ENCODE results near the gene TRPC4AP.

The TRPC4AP gene

DNA sequence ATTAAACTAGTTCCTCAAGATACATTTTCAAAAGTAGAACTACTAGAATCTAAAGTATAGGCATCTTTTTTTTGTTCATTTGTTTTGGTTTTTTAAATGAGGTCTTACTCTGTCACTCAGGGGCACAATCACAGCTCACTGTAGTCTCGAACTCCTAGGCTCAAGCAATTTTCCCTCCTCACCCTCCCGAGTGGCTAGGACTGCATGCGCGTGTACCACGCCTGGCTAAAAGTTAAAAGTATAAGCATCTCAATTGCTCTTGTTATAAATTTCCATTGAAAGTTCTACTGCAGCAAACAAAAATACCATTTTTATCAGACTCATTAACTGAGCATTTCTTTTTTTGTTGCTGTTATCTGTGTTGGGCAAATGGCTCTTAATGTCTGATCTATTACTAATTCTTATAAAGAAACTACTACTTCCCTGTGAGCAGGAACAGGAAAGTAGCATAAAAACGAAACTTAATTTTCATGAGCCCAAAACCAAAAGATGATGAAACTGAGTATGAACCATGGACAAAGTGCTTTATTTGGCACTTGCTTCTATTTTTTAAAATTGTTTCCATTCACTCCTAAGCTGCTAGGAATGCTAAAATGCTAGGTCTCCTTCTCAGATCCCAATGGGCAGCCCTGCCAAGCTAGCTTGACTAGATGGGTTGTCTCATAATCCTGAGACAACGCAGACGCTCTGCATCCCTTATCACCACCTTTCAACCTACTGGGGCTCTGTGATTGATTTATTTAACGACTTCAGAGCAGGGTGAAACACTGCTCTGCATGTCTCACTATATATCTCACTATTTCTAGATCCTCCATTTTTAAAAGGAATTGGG, 36.9 kb downstream of the TRPC4AP start:
- TF ChIP-seq POLR2AphosphoS5 (IDR thresholded peaks at IDR 0.05; ENCODE audit: low read depth, low read length) (no peak), FOXP2 (optimal IDR thresholded peaks at IDR 0.05; ENCODE audit: borderline replicate concordance, extremely low read depth, extremely low read length, insufficient read depth) (no peak), SIN3A (IDR thresholded peaks at IDR 0.05; ENCODE audit: borderline replicate concordance, insufficient read depth, low read length) (no peak)
- TF ChIP-seq, protein P1, sequence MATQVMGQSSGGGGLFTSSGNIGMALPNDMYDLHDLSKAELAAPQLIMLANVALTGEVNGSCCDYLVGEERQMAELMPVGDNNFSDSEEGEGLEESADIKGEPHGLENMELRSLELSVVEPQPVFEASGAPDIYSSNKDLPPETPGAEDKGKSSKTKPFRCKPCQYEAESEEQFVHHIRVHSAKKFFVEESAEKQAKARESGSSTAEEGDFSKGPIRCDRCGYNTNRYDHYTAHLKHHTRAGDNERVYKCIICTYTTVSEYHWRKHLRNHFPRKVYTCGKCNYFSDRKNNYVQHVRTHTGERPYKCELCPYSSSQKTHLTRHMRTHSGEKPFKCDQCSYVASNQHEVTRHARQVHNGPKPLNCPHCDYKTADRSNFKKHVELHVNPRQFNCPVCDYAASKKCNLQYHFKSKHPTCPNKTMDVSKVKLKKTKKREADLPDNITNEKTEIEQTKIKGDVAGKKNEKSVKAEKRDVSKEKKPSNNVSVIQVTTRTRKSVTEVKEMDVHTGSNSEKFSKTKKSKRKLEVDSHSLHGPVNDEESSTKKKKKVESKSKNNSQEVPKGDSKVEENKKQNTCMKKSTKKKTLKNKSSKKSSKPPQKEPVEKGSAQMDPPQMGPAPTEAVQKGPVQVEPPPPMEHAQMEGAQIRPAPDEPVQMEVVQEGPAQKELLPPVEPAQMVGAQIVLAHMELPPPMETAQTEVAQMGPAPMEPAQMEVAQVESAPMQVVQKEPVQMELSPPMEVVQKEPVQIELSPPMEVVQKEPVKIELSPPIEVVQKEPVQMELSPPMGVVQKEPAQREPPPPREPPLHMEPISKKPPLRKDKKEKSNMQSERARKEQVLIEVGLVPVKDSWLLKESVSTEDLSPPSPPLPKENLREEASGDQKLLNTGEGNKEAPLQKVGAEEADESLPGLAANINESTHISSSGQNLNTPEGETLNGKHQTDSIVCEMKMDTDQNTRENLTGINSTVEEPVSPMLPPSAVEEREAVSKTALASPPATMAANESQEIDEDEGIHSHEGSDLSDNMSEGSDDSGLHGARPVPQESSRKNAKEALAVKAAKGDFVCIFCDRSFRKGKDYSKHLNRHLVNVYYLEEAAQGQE (IDR thresholded peaks at IDR 0.05; ENCODE audit: insufficient read depth in 1 of 2, low read depth in 2 of 2, low read length in 2 of 2): no peak

DNA sequence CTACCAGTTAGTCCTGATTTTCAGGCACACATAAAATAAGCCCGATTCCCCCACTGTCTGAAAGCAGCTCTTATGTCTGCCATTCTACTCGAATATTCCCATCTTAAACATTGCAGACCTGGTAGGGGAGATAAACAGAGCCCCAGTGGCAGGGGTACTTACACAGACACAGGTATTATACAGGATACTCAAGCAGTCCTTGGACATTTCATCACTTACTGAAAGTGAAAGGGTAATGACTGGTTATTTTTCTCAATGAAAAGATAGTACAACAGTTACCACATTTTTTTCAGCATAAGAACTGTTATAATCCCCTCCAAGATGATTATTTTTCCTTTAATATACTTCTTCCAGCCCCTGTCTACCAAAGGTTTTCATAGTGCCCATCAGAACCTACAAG, 37.8 kb downstream of the TRPC4AP start:
- TF ChIP-seq SIN3A (IDR thresholded peaks at IDR 0.05; ENCODE audit: borderline replicate concordance, insufficient read depth, low read length) (no peak), FOXP2 (optimal IDR thresholded peaks at IDR 0.05; ENCODE audit: borderline replicate concordance, extremely low read depth, extremely low read length, insufficient read depth) (no peak), TAF1 (IDR thresholded peaks at IDR 0.05; ENCODE audit: borderline replicate concordance, insufficient read depth, low read length) (no peak), POLR2AphosphoS5 (IDR thresholded peaks at IDR 0.05; ENCODE audit: low read depth, low read length) (no peak)
- TF ChIP-seq, protein P1 (IDR thresholded peaks at IDR 0.05; ENCODE audit: insufficient read depth in 1 of 2, low read depth in 2 of 2, low read length in 2 of 2): no peak

DNA sequence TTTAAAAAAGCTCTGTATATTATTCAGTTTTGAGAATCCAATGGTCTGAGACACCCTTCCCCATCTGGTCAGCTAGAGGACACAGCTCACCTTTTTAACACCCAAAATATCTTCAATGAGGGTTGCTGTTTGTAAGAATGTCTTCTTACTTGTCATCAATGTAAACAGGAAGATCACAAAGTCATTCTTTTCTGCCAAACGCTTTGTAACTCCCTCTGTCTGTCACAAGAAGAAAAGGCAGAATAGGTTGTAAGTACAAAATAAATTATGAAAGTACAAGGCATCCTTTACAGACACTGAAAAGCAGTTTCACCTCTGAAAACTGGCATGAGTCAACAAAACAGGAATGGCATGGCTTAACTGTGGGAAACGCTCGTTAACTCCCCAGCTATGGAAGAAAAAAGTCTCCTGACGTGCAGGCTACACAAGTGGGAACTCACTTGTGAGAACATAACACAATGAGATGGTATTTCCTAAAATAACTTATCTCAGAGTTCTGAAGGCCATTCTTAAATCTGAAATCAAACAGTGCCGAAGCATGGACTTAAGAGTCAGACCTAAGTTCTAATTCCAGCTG, 42.7 kb downstream of the TRPC4AP start:
- TF ChIP-seq POLR2AphosphoS5 (IDR thresholded peaks at IDR 0.05; ENCODE audit: low read depth, low read length): no peak

DNA sequence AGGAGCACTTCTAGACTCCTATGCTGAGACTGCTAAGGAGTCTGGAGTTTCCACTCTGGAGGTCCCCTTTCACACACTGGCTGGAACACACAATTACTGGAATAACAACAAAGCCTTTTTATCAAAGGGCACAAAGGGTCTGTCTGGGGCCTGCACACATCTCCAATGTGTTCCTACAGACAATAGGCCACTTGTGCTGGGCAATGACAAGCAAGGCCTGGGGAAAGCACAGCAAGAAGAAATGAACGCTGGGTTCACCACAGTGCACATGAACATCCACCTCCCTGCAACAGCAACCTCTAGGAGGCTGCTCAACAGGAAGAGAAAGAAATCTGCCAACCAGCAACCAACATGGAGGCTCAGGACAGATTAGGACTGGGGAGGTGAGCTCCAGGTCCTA, 43.9 kb downstream of the TRPC4AP start:
- no peak for TF ChIP-seq POLR2AphosphoS5 (IDR thresholded peaks at IDR 0.05; ENCODE audit: low read depth, low read length)
- no peak for TF ChIP-seq TAF1 (IDR thresholded peaks at IDR 0.05; ENCODE audit: borderline replicate concordance, insufficient read depth, low read length)
- TF ChIP-seq SIN3A (IDR thresholded peaks at IDR 0.05; ENCODE audit: borderline replicate concordance, insufficient read depth, low read length): no peak
- TF ChIP-seq, protein P1 (IDR thresholded peaks at IDR 0.05; ENCODE audit: insufficient read depth in 1 of 2, low read depth in 2 of 2, low read length in 2 of 2): no peak
- no peak for TF ChIP-seq FOXP2 (optimal IDR thresholded peaks at IDR 0.05; ENCODE audit: borderline replicate concordance, extremely low read depth, extremely low read length, insufficient read depth)

DNA sequence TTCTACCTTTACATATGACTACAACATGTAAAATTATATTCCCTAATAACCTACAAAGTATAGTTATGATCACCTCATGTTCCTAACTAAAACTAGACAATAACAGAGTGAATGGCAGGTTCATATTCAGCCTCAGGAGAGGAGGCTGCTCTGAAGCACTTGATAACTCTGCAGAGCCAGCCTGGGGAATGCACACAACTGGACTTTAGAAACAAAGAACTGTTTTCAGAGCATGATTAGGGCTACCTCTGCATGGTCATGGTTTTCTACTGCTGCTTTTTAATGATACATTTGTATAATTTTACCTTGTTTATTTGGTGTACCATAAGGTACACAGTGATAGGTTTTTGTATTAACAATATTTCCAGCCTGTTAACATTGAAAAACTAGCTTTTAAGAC, 50.3 kb downstream of the TRPC4AP start:
- TF ChIP-seq SIN3A (IDR thresholded peaks at IDR 0.05; ENCODE audit: borderline replicate concordance, insufficient read depth, low read length): no peak
- no peak for TF ChIP-seq POLR2AphosphoS5 (IDR thresholded peaks at IDR 0.05; ENCODE audit: low read depth, low read length)
- no peak for TF ChIP-seq FOXP2 (optimal IDR thresholded peaks at IDR 0.05; ENCODE audit: borderline replicate concordance, extremely low read depth, extremely low read length, insufficient read depth)

DNA sequence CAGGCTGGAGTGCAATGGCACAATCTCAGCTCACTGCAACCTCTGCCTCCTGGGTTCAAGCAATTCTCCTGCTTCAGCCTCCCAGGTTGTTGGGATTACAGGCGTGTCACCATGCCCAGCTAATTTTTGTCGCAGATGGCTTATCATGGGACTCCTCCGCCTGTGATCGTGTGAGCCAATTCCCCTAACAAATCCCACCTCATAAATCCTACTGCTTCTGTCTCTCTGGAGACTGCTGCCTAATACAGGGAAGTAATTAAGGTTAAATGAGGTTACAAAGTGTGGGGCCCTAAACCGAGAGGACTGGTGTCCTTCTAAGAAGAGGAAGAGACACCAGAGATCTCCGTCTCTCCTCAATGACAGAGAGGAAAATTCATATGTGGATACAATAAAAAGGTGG, 52.0 kb downstream of the TRPC4AP start:
- TF ChIP-seq, protein P1 (IDR thresholded peaks at IDR 0.05; ENCODE audit: insufficient read depth in 1 of 2, low read depth in 2 of 2, low read length in 2 of 2): no peak
- TF ChIP-seq POLR2AphosphoS5 (IDR thresholded peaks at IDR 0.05; ENCODE audit: low read depth, low read length) (no peak), FOXP2 (optimal IDR thresholded peaks at IDR 0.05; ENCODE audit: borderline replicate concordance, extremely low read depth, extremely low read length, insufficient read depth) (no peak), SIN3A (IDR thresholded peaks at IDR 0.05; ENCODE audit: borderline replicate concordance, insufficient read depth, low read length) (no peak), TAF1 (IDR thresholded peaks at IDR 0.05; ENCODE audit: borderline replicate concordance, insufficient read depth, low read length) (no peak)

All from PFSK-1 (cell line).